A673 (cell line): ENCODE measurements around the gene MKX. TPM values are rescaled to one million over a fixed set of nuclear protein-coding genes. Genes with fewer than 3 reads are reported as not detected.

Experiments used
- BruUV-seq: library from RNA; stranded (reverse); fragments of 400-500 nt; replicated peaks from 2 replicates; lab custom pipeline; 2021; lab: Mats Ljungman, UMichigan
- CTCF ChIA-PET: fragments of 300-600 bp; sonication (Branson Sonifier 250); formaldehyde crosslinking; loops from one replicate; lab custom pipeline; 2022; ENCODE audit warnings: antibody characterized with exemption; lab: Charles Lee
- POLR2A ChIA-PET: fragments of 300-600 bp; sonication (Branson Sonifier 250); formaldehyde crosslinking; loops from one replicate; lab custom pipeline; 2022; ENCODE audit warnings: antibody characterized with exemption; ENCODE audit not compliant: low non-redundant PET; lab: Charles Lee
- DNase-seq: peaks from one replicate; pipeline ENCODE4 v3.0.0-alpha.2; 2015; ENCODE audit warnings: low spot score
- H3K27ac ChIP-seq: fragments of 200-600 bp; sonication (generic); 2 replicates; pipeline ENCODE4 v1.5.1; 2016; ENCODE audit warnings: mixed run types, low read depth, mild to moderate bottlenecking, mixed read lengths, antibody characterized with exemption, low read length; ENCODE audit not compliant: poor library complexity, severe bottlenecking
- H3K27me3 ChIP-seq: fragments of 200-600 bp; sonication (generic); replicated peaks from 2 replicates; pipeline ENCODE4 v1.6.1; 2017; ENCODE audit warnings: mixed run types, low read depth, mild to moderate bottlenecking, mixed read lengths, antibody characterized with exemption, low read length; ENCODE audit not compliant: insufficient read depth, poor library complexity
- H3K36me3 ChIP-seq: fragments of 200-600 bp; sonication (generic); 2 replicates; pipeline ENCODE4 v1.6.1; 2016; ENCODE audit warnings: mixed run types, mild to moderate bottlenecking, mixed read lengths, antibody characterized with exemption, low read length; ENCODE audit not compliant: insufficient read depth, poor library complexity, severe bottlenecking
- H3K4me1 ChIP-seq: fragments of 200-600 bp; sonication (generic); 2 replicates; pipeline ENCODE4 v1.6.1; 2017; ENCODE audit warnings: mixed run types, mild to moderate bottlenecking, mixed read lengths, antibody characterized with exemption, low read length; ENCODE audit not compliant: insufficient read depth, poor library complexity, severe bottlenecking
- H3K4me3 ChIP-seq: fragments of 200-600 bp; sonication (generic); 2 replicates; pipeline ENCODE4 v1.5.1; 2016; ENCODE audit warnings: low read depth, mixed run types, mild to moderate bottlenecking, mixed read lengths, low read length; ENCODE audit not compliant: poor library complexity, severe bottlenecking
- H3K9me3 ChIP-seq: fragments of 200-600 bp; sonication (generic); 2 replicates; pipeline ENCODE4 v1.6.1; 2016; ENCODE audit warnings: mixed run types, low read depth, mild to moderate bottlenecking, mixed read lengths, antibody characterized with exemption, low read length; ENCODE audit not compliant: poor library complexity, severe bottlenecking
- EZH2 ChIP-seq: fragments of 200-600 bp; sonication (generic); IDR thresholded peaks from 2 replicates; pipeline ENCODE4 v1.6.1; 2017; ENCODE audit warnings: borderline replicate concordance, low read depth, mild to moderate bottlenecking, mixed read lengths, antibody characterized with exemption, low read length; ENCODE audit not compliant: poor library complexity, severe bottlenecking
- intact Hi-C: fragments of 100-400 bp; cut with micrococcal nuclease; formaldehyde crosslinking; loops from one replicate; pipeline ENCODE4 v1.10.0; 2022; ENCODE audit not compliant: unreplicated experiment
- total RNA-seq: library from RNA; stranded (reverse); gene quantifications from 2 replicates; pipeline ENCODE4 v1.2.3, GENCODE V29; 2021
- TF ChIP-seq, protein P1 (sequence below): fragments of 300-800, 200-600 bp; sonication (generic); conservative IDR thresholded peaks from 2 replicates; pipeline ENCODE4 v1.5.1; 2017; ENCODE audit warnings: low read depth, mild to moderate bottlenecking, antibody characterized with exemption, low read length, moderate library complexity, mixed read lengths

MKX gene
- total RNA-seq, 1 experiment from 2014 or later = 0.09 TPM

DNA sequence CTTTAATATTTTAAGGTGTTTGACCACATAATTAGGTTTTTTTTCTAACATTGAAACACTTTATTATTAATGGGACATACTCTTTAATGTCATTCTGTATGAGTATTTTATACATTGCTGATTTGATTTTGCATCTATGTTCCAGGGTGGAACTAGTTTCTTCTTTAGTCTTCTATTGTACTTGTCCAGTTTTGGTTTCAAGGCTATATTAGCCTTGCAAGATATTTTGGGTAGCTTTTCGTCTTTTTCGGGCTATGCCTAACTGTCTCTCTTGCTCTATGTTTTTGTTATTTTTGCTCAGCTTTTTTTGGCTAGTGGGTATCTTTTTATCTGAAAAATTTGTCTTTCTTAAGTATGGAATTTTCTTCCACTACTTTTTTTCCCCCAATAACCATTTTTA, 38.7 kb upstream of the MKX start:
- BruUV-seq = no TSS peak
- no peak for DNase-seq
- Histone ChIP-seq H3K4me1 (no peaks in the 10 kb centered on the region), H3K27me3 (peaks cover 26% of the 10 kb centered on the region), H3K9me3 (no peaks in the 10 kb centered on the region), H3K4me3 (no peak overlapping the region), H3K36me3 (no peaks in the 10 kb centered on the region), H3K27ac (no peak overlapping the region)
- ChIA-PET CTCF (interaction anchor here (0.6 kb wide), 1 partner anchor 395 kb away, joined by 4 read pairs; no protein-coding TSS in a partner anchor), POLR2A (no interaction called here)
- intact Hi-C loops = loop anchor here (5.0 to 10.0 kb wide), 2 partner anchors 393 to 451 kb away; no protein-coding TSS in a partner anchor
- TF ChIP-seq, protein P1, sequence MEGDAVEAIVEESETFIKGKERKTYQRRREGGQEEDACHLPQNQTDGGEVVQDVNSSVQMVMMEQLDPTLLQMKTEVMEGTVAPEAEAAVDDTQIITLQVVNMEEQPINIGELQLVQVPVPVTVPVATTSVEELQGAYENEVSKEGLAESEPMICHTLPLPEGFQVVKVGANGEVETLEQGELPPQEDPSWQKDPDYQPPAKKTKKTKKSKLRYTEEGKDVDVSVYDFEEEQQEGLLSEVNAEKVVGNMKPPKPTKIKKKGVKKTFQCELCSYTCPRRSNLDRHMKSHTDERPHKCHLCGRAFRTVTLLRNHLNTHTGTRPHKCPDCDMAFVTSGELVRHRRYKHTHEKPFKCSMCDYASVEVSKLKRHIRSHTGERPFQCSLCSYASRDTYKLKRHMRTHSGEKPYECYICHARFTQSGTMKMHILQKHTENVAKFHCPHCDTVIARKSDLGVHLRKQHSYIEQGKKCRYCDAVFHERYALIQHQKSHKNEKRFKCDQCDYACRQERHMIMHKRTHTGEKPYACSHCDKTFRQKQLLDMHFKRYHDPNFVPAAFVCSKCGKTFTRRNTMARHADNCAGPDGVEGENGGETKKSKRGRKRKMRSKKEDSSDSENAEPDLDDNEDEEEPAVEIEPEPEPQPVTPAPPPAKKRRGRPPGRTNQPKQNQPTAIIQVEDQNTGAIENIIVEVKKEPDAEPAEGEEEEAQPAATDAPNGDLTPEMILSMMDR = no peak
- no peak for TF ChIP-seq EZH2

DNA sequence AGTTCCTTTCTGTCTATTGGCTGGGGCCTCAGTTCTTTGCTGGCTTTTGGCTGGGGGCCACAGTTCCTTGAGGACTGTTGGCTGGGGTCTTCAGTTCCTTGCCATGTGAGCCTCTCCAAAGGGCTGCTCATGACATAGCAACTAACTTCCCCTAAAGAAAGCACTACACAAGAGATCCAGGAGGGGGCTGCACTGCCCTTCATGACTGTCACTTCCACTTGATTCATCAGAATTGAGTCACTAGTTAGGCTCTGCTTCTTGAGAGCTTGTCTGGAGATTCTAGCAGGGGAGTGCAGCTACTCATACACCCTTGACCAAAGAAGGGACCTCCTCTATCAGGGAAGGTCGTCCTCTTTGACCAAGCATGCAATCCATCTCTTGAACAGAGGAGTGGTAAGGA, 38.0 kb upstream of the MKX start:
- BruUV-seq = no TSS peak
- Histone ChIP-seq H3K27me3 (peaks cover 22% of the 10 kb centered on the region), H3K9me3 (no peaks in the 10 kb centered on the region), H3K4me3 (no peak overlapping the region), H3K36me3 (no peaks in the 10 kb centered on the region), H3K27ac (no peak overlapping the region), H3K4me1 (no peaks in the 10 kb centered on the region)
- ChIA-PET POLR2A (no interaction called here), CTCF (interaction anchor here (0.6 kb wide), 1 partner anchor 396 kb away, joined by 4 read pairs; no protein-coding TSS in a partner anchor)
- peak; percentile 64 for DNase-seq
- TF ChIP-seq, protein P1 = peak; percentile 49
- TF ChIP-seq EZH2 = no peak
- intact Hi-C loops = loop anchor here (5.0 to 10.0 kb wide), 2 partner anchors 394 to 451 kb away; no protein-coding TSS in a partner anchor

DNA sequence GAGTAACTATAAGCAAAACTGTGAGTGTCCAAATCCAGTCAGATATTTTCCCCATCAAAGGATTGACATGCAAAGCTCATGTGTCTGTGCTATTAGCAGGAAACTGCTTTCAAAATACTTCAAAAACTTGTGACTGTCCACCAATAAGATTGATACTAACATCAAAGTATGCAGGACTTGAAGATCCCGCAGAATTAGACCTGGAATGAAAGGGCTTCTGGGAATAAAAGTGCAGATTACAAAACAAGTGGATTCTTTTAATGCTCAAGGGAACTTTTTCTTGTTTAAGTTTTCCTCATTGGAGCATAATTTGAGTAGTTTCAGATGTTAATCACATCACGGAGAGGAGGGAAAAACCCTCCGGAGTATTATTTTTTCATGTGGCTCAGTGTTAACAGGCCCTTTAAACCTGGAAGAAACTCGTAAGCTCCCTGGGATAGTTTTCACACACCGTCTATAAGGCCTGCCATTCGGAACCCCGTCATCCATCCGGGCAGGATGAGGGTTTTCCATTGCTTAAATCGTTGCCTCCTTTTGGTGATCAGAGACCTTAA, 33.9 kb upstream of the MKX start:
- CTCF ChIA-PET = no interaction called here

More for the DNA sequence above, 33.9 kb upstream of the MKX start:
- POLR2A ChIA-PET = no interaction called here
- intact Hi-C loops = loop anchor here (5.0 to 10.0 kb wide), 2 partner anchors 398 to 455 kb away; no protein-coding TSS in a partner anchor
- H3K36me3 ChIP-seq = no peaks in the 10 kb centered on the region
- no peak for DNase-seq
- H3K27me3 ChIP-seq = peaks cover 6% of the 10 kb centered on the region
- no peaks in the 10 kb centered on the region for H3K9me3 ChIP-seq
- H3K27ac ChIP-seq = no peak overlapping the region
- H3K4me3 ChIP-seq = no peak overlapping the region
- BruUV-seq = no TSS peak
- no peaks in the 10 kb centered on the region for H3K4me1 ChIP-seq
- TF ChIP-seq, protein P1 = no peak
- no peak for TF ChIP-seq EZH2
